ENCODE measurements around the gene ARPC5L.

Gene ARPC5L

DNA sequence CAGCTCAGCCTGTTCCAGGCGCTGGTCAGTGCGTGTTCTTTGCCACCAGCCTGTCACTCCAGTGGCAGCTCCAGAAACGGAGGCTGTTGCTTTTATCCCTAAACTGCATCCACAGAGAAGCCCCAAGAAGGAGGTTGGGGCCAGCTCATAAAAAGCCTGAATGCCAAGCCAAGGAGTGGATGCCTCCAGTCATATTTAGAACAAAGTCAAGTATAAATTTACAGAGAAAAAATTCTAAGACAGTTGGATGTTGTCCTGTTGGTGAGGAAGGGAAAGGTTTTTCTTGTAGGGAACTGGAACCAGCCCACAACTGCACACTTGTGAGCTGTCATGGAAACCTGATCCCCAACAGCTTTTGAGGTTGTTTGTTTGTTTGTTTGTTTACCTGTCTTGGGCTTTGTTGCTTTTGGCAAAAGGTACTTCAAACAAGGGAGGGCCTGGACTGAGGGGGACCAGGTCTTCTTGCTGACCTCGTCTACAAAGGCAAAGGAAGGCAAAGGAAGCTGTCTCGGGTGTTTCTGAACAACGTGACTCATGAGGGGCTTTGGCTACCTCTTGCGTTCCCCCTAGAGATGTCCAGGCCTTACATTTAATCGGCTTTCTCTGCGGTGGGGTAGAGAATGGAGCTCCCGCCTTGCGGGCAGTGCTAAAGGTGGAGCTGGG lies 48.3 kb upstream of the ARPC5L start:
- H3K9ac ChIP-seq (ENCODE audit: low read depth, low read length, poor library complexity, severe bottlenecking) = no peak overlapping the region
- no peaks in the 10 kb centered on the region for H3K9me3 ChIP-seq (ENCODE audit: insufficient read depth, low read depth, low read length)
- H3K36me3 ChIP-seq (ENCODE audit: insufficient read depth, low read length) = no peaks in the 10 kb centered on the region
- H3K27me3 ChIP-seq (ENCODE audit: insufficient read depth, low read length, poor library complexity, severe bottlenecking) = no peaks in the 10 kb centered on the region
- H3K79me2 ChIP-seq (ENCODE audit: insufficient read depth, low read length) = no peaks in the 10 kb centered on the region
- H3K4me3 ChIP-seq (ENCODE audit: low read length, poor library complexity, severe bottlenecking) = no peak overlapping the region
- H3K4me1 ChIP-seq (ENCODE audit: insufficient read depth, low read length, poor library complexity, severe bottlenecking) = no peaks in the 10 kb centered on the region
- no peaks in the 10 kb centered on the region for H4K20me1 ChIP-seq (ENCODE audit: insufficient read depth, low read length, poor library complexity, severe bottlenecking)
- H3K9me2 ChIP-seq (replicated peaks; ENCODE audit: low read depth, low read length) = no peaks in the 10 kb centered on the region
- H3K4me2 ChIP-seq (ENCODE audit: low read depth, low read length, poor library complexity, severe bottlenecking) = no peak overlapping the region
- no peak overlapping the region for H2AFZ ChIP-seq (ENCODE audit: low read length)
- TF ChIP-seq CTCF (conservative IDR thresholded peaks at IDR 0.05; ENCODE audit: low read length) (no peak), EZH2phosphoT487 (IDR thresholded peaks at IDR 0.05; ENCODE audit: borderline replicate concordance) (no peak)
- H3F3A ChIP-seq (ENCODE audit: low read depth) = no peaks in the 10 kb centered on the region

- TF ChIP-seq EZH2phosphoT487 (IDR thresholded peaks at IDR 0.05; ENCODE audit: borderline replicate concordance) (no peak), CTCF (conservative IDR thresholded peaks at IDR 0.05; ENCODE audit: low read length) (no peak)
- Histone ChIP-seq H3K79me2 (ENCODE audit: insufficient read depth, low read length) (no peaks in the 10 kb centered on the region), H3K9me2 (replicated peaks; ENCODE audit: low read depth, low read length) (no peaks in the 10 kb centered on the region), H3K27me3 (ENCODE audit: insufficient read depth, low read length, poor library complexity, severe bottlenecking) (no peaks in the 10 kb centered on the region), H2AFZ (ENCODE audit: low read length) (no peak overlapping the region), H3K9me3 (ENCODE audit: insufficient read depth, low read depth, low read length) (no peaks in the 10 kb centered on the region), H3K4me1 (ENCODE audit: insufficient read depth, low read length, poor library complexity, severe bottlenecking) (no peaks in the 10 kb centered on the region), H3K9ac (ENCODE audit: low read depth, low read length, poor library complexity, severe bottlenecking) (no peak overlapping the region), H3K36me3 (ENCODE audit: insufficient read depth, low read length) (no peaks in the 10 kb centered on the region), H4K20me1 (ENCODE audit: insufficient read depth, low read length, poor library complexity, severe bottlenecking) (no peaks in the 10 kb centered on the region), H3F3A (ENCODE audit: low read depth) (no peaks in the 10 kb centered on the region), H3K4me3 (ENCODE audit: low read length, poor library complexity, severe bottlenecking) (no peak overlapping the region), H3K4me2 (ENCODE audit: low read depth, low read length, poor library complexity, severe bottlenecking) (no peak overlapping the region)
Observed at GRCh38 chr9:124814164-124814535, 47.8 kb upstream of the ARPC5L start.

- no peaks in the 10 kb centered on the region for H3F3A ChIP-seq (ENCODE audit: low read depth)
- H3K9me3 ChIP-seq (ENCODE audit: insufficient read depth, low read depth, low read length) = no peaks in the 10 kb centered on the region
- no peaks in the 10 kb centered on the region for H4K20me1 ChIP-seq (ENCODE audit: insufficient read depth, low read length, poor library complexity, severe bottlenecking)
- H3K9ac ChIP-seq (ENCODE audit: low read depth, low read length, poor library complexity, severe bottlenecking) = no peak overlapping the region
- H3K36me3 ChIP-seq (ENCODE audit: insufficient read depth, low read length) = no peaks in the 10 kb centered on the region
- no peaks in the 10 kb centered on the region for H3K27me3 ChIP-seq (ENCODE audit: insufficient read depth, low read length, poor library complexity, severe bottlenecking)
- H2AFZ ChIP-seq (ENCODE audit: low read length) = no peak overlapping the region
- no peaks in the 10 kb centered on the region for H3K79me2 ChIP-seq (ENCODE audit: insufficient read depth, low read length)
- H3K4me3 ChIP-seq (ENCODE audit: low read length, poor library complexity, severe bottlenecking) = no peak overlapping the region
- H3K4me1 ChIP-seq (ENCODE audit: insufficient read depth, low read length, poor library complexity, severe bottlenecking) = no peaks in the 10 kb centered on the region
- no peak overlapping the region for H3K4me2 ChIP-seq (ENCODE audit: low read depth, low read length, poor library complexity, severe bottlenecking)
- TF ChIP-seq CTCF (conservative IDR thresholded peaks at IDR 0.05; ENCODE audit: low read length) (no peak), EZH2phosphoT487 (IDR thresholded peaks at IDR 0.05; ENCODE audit: borderline replicate concordance) (no peak)
- H3K9me2 ChIP-seq (replicated peaks; ENCODE audit: low read depth, low read length) = no peaks in the 10 kb centered on the region
Observed at GRCh38 chr9:124815601-124816000, 46.3 kb upstream of the ARPC5L start.

Data from Loucy (cell line).